Activated T-helper 9 cell treated with anti-CD3 and anti-CD28 coated beads, Interleukin-2, amount 50 U/mL, for 16 hours (primary cell): ENCODE measurements around the gene PCIF1.
"Not testable (repeated sequence)": the region's sequence is repeated elsewhere in the genome, so short reads cannot be mapped to it uniquely, and the experiment has no call there.

Experiments used
- DNase-seq: peaks from one replicate; pipeline ENCODE4 v3.0.0-alpha.2; 2020; ENCODE audit warnings: low read depth

PCIF1 gene

GRCh38 chr20:45934586-45935415, at the start of gene PCIF1:
PCIF1 (plus strand) TSS chr20:45934683; CDS start chr20:45939000, 4,317 bp downstream.
- DNase-seq: peak; percentile 96

GRCh38 chr20:45886590-45887345, 47.7 kb upstream of the PCIF1 start:
- no peak for DNase-seq

- DNase-seq: no peak
Observed at GRCh38 chr20:45887346-45887715, 47.2 kb upstream of the PCIF1 start, which contains the start of gene SPATA25. SPATA25 (minus strand) TSS chr20:45887622; CDS start chr20:45887590, 32 bp downstream.

- DNase-seq: no peak
Observed at GRCh38 chr20:45888681-45889080, 45.8 kb upstream of the PCIF1 start.

DNA sequence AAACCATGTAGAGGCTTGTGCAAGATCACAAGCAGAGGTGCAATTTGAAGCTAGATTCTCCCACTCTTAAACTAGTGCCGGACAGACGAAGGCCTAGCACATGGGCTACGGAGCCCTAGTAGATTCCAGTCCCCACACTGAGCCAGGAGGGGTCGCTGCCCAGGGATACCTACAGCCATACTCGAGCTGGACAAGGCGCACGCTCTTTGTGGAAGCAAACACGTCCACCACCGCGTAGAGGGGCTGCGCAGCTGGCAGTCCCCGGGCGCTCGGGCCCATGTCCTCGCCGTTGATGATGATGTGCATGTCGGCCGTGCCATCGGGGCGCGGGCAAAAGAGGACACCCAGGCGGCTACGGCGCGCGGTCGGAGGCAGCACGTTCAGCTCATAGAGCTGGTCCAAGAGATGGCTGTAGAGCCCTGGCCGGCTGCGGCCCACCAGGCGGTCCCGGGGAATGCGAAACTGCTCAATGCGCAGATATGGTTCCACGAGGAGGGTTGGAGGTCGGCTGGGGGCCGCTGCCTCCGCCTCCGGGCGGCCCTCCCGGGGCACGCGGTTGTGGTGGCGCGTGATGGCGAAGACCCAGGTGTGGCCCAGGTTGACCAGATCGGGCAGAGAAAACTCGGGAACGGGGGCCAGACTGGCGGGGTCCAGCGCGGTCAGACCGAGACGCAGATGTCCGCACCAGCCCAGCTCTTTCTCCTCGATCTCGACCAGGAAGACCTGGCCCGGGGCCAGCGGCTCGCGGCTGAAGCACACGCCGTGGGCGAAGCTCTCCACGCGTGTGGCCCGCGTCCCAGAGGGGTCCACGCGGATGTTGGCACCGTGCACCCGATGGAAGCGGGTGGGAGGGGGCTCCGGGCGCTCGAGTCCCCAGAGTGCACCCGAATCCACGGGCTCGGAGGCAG, 44.2 kb upstream of the PCIF1 start:
- peak; percentile 21 for DNase-seq

DNA sequence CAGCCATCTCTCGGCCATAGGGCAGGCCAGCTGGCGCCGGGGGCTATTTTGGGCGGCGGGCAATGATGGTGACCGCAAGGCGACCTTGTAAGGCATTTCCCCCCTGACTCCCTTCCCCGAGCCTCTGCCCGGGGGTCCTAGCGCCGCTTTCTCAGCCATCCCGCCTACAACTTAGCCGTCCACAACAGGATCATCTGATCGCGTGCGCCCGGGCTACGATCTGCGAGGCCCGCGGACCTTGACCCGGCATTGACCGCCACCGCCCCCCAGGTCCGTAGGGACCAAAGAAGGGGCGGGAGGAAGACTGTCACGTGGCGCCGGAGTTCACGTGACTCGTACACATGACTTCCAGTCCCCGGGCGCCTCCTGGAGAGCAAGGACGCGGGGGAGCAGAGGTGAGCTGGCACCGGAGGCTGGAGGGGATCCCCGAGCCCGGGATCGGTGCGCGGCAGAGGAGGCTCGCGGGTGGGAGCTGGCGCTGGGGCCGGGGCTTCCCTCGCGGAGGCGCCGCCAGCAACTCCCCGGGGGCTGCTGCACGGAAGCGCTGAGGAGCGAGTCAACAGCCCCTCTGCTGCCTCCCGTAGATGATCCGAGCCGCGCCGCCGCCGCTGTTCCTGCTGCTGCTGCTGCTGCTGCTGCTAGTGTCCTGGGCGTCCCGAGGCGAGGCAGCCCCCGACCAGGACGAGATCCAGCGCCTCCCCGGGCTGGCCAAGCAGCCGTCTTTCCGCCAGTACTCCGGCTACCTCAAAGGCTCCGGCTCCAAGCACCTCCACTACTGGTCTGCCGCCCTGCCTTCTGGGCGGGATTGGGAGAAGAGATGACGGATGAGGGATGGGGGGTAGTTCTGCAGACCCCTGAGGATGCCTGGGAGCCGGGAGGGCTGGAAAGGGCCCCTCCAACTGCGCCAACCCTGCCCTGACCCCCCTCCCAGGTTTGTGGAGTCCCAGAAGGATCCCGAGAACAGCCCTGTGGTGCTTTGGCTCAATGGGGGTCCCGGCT, 43.2 kb upstream of the PCIF1 start, which contains the start of the genes CTSA and NEURL2:
Gene CTSA, plus strand, starts transcription at position 351 of the 999 bp plus-strand sequence. Its CDS starts 234 bp downstream, at position 585.
Gene NEURL2, minus strand, starts transcription at position 224 of the 999 bp plus-strand sequence. Its CDS starts 217 bp downstream, at position 7.
- DNase-seq: peak; percentile 82

GRCh38 chr20:45892049-45892825, 42.2 kb upstream of the PCIF1 start:
- no peak for DNase-seq

- DNase-seq: no peak
Observed at GRCh38 chr20:45892828-45893500, 41.5 kb upstream of the PCIF1 start.

GRCh38 chr20:45893831-45894230, 40.7 kb upstream of the PCIF1 start:
- no peak for DNase-seq

DNA sequence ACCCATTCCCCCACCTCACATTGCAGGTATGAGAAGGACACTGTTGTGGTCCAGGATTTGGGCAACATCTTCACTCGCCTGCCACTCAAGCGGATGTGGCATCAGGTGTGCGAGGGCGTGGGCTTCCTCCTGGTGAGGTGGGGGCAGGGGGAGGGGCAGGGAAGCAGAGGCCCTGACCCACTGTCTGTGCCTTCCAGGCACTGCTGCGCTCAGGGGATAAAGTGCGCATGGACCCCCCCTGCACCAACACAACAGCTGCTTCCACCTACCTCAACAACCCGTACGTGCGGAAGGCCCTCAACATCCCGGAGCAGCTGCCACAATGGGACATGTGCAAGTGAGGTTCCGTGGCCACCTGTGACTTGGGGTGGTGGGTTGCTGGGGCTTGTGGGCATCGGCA, 39.7 kb upstream of the PCIF1 start:
- no peak for DNase-seq

DNA sequence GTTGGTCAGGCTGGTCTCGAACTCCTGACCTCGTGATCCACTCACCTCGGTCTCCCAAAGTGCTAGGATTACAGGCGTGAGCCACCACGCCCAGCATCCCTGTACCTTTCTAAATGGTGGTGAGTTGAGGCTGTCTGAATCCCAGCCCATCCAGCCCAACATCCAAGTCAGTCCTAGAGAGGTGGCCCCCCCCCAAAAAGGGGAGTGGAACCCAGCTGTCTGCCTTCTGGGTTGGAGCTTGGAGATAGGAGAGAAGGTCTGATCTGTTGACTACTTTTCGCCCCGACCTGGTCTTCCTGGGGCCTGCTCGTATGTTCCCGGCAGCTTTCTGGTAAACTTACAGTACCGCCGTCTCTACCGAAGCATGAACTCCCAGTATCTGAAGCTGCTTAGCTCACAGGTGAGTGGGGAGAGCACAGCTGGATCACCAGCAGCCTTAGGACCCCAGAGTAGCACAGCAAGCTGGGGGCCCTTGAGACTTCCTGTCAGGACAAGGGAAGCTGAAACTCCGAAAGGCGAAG, 37.8 kb upstream of the PCIF1 start:
- DNase-seq: no peak

DNA sequence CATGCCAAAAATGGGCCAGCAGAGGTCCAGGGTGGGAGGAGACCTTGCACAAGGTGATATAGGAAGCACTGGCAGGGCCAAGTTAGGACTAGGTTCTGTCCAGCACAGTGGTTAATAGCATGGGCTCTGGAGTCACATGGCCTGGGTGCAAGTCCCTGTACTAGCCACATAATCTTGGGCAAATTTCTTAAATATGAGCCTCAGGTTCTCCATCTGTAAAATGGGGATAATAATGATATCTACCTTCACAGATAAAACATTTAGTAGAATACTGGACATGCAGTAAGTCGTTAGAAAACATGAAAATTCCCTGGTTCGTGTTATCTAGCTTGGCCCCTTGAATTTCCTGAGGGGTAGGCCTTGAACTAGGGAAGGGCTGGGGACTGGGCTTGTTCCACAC, 37.2 kb upstream of the PCIF1 start:
- no peak for DNase-seq

GRCh38 chr20:45897692-45898091, 36.8 kb upstream of the PCIF1 start:
- no peak for DNase-seq

GRCh38 chr20:45898285-45898684, 36.2 kb upstream of the PCIF1 start:
- DNase-seq: no peak

GRCh38 chr20:45899046-45899835, 35.2 kb upstream of the PCIF1 start:
- DNase-seq: no peak

GRCh38 chr20:45901332-45901731, 33.2 kb upstream of the PCIF1 start:
- not testable (repeated sequence) for DNase-seq

DNA sequence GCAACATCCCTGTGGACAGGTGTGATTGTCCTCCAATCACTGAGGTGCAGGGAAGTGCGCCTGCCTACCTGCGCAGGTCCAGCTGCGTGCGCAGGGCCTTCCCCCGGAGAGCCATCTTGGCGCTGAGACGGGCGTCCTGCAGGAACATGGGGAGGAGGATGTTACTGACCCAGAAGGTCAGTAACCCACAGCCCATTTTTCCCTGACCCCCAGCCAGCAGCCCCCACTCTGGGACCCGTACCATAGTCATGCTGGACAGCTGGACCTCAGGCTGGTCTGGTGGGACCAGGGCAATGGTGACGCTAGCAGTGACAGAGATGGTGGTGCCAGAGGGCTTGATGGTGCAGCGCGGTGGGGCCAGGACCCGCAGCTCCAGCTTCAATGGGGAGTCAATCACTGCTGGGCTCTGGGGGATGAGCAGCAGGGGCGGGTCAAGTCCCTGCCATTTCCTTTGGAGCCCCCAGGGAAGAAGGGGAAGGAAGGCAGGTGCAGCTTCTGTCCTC, 32.2 kb upstream of the PCIF1 start:
- no peak for DNase-seq
